Measurements from ENCODE around the gene YES1. TPM values are rescaled to one million over a fixed set of nuclear protein-coding genes. Genes with fewer than 3 reads are reported as not detected.
A peak's percentile ranks its signal among the peaks of the same experiment; 100 is the strongest.

The YES1 gene
- total RNA-seq, 1 experiment from 2014 or later, result 84.5 TPM

DNA sequence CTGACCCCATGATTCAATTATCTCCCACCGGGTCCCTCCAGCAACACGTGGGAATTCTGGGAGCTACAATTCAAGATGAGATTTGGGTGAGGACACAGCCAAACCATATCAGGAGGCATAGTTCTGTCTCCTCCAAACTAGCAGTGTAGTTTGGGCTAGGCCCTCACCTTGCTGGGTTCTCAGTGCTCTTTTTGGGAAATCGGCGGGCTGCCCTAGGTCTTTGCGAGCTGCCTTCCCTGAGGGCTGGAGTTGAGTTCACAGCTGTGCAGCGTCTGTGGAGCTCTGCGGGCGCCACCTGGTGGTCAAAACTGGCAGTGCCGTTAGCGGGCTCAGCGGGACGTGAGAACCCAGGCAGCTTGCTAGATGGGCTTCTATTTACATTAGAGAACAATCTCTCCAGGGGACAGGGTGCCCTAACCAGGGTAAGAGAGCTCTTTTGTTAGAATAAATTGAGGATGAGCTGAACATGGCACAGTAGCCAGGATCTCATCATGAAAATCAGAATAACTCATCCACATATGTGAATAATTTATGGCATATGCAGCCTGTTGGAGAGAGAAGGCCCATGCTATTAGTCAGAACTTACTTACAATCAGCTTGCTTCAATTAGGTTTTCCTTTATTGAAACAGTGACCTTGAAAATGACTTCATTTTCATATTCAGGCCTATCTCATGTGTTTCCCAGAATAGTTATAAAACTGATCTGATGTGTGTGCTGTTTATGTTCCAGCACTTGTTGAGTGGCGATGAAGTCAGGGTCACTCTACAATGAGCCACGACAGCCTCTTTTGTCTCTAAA, 27.4 kb upstream of the YES1 start:
- ChIA-PET POLR2A (interaction anchor here (0.5 to 1.2 kb wide), 4 partner anchors 9 to 207 kb away, joined by 3 to 4 read pairs (median 3); partner anchors contain the start of gene ENOSF1), RAD21 (ENCODE audit: low non-redundant PET in 1 of 2, low total read pairs in 2 of 2, uncharacterized antibody in 2 of 2, unreplicated experiment in 2 of 2) (interaction anchor here (0.8 to 1.4 kb wide), 5 partner anchors 9 to 216 kb away, joined by 3 to 8 read pairs (median 5); partner anchors contain the start of gene ENOSF1 (in 1 of the 2)), CTCF (interaction anchor here (0.6 to 4.5 kb wide), 19 partner anchors 9 to 1708 kb away, joined by 3 to 72 read pairs (median 5); partner anchors contain the start of genes ENOSF1 and TYMS)
- Histone ChIP-seq H4K20me1 (ENCODE audit: insufficient read depth) (no peaks in the 10 kb centered on the region), H3K27ac (ENCODE audit: low read depth, low read length) (no peak overlapping the region), H2AFZ (ENCODE audit: low read depth, low read length, poor library complexity, severe bottlenecking) (peak overlapping the region; percentile 60), H3K9ac (ENCODE audit: low read length) (no peak overlapping the region), H3K9me3 (ENCODE audit: control insufficient read depth in 1 of 2, insufficient read depth in 1 of 2, low read depth in 1 of 2, low read length in 2 of 2) (no peaks in the 10 kb centered on the region), H3K4me1 (ENCODE audit: control insufficient read depth in 1 of 2, insufficient read depth in 2 of 2, low read length in 2 of 2) (peaks cover 7 to 34% of the 10 kb centered on the region in 2 experiments), H3K4me2 (ENCODE audit: low read length) (peak overlapping the region; percentile 45), H3K79me2 (ENCODE audit: insufficient read depth, low read length) (no peaks in the 10 kb centered on the region), H3K36me3 (ENCODE audit: control insufficient read depth in 1 of 2, insufficient read depth in 2 of 2, low read length in 2 of 2) (no peaks in the 10 kb centered on the region), H3K4me3 (replicated peaks in 1 of 2; ENCODE audit: low read depth in 1 of 2, low read length in 2 of 2) (no peak overlapping the region), H3K27me3 (ENCODE audit: insufficient read depth, low read length) (no peaks in the 10 kb centered on the region), H3K9me2 (ENCODE audit: insufficient read depth) (no peaks in the 10 kb centered on the region)
- BruUV-seq (replicated peaks), result no TSS peak
- peak; percentile 68 for DNase-seq (ENCODE audit: low read depth, low spot score)
- peak; percentile 98 for ATAC-seq
- intact Hi-C loops (cut with micrococcal nuclease), result loop anchor here (1.0 to 10.0 kb wide), 3 partner anchors 97 to 555 kb away; no protein-coding TSS in a partner anchor
- TF ChIP-seq, protein P1, sequence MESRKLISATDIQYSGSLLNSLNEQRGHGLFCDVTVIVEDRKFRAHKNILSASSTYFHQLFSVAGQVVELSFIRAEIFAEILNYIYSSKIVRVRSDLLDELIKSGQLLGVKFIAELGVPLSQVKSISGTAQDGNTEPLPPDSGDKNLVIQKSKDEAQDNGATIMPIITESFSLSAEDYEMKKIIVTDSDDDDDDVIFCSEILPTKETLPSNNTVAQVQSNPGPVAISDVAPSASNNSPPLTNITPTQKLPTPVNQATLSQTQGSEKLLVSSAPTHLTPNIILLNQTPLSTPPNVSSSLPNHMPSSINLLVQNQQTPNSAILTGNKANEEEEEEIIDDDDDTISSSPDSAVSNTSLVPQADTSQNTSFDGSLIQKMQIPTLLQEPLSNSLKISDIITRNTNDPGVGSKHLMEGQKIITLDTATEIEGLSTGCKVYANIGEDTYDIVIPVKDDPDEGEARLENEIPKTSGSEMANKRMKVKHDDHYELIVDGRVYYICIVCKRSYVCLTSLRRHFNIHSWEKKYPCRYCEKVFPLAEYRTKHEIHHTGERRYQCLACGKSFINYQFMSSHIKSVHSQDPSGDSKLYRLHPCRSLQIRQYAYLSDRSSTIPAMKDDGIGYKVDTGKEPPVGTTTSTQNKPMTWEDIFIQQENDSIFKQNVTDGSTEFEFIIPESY (IDR thresholded peaks at IDR 0.05; ENCODE audit: extremely low read depth, insufficient replicate concordance, low read length), result no peak
- peak; percentile 73 for TF ChIP-seq RAD21 (IDR thresholded peaks at IDR 0.05; ENCODE audit: low read depth)
- TF ChIP-seq CTCF (IDR thresholded peaks at IDR 0.05 in 2 of 3, conservative IDR thresholded peaks at IDR 0.05 in 1 of 3; ENCODE audit: borderline replicate concordance in 1 of 3, insufficient read depth in 1 of 3, low read depth in 2 of 3, low read length in 2 of 3), result peak; percentile 78 to 96 (median 93); a peak in 5 of 6 replicates
- peak; percentile 16 for TF ChIP-seq YY1 (IDR thresholded peaks at IDR 0.05; ENCODE audit: extremely low read depth, insufficient replicate concordance, low read depth, low read length)
- no peak for TF ChIP-seq EZH2phosphoT487 (IDR thresholded peaks at IDR 0.05; ENCODE audit: borderline replicate concordance)
- no peak for TF ChIP-seq ATF3 (IDR thresholded peaks at IDR 0.05)
- no peak for TF ChIP-seq ELF1 (IDR thresholded peaks at IDR 0.05; ENCODE audit: borderline replicate concordance, low read depth)
- peak; percentile 35; the same call in 1 of the 2 replicates for TF ChIP-seq CBX3 (IDR thresholded peaks at IDR 0.05; ENCODE audit: low read depth)
- no peak for TF ChIP-seq EZH2 (IDR thresholded peaks at IDR 0.05)
- no peak for TF ChIP-seq SIN3A (IDR thresholded peaks at IDR 0.05; ENCODE audit: low read depth)
- no peak for TF ChIP-seq POLR2A (IDR thresholded peaks at IDR 0.05; ENCODE audit: borderline replicate concordance, extremely low read depth, insufficient read depth, insufficient read length)
